H9 (cell line): Measurements from ENCODE around the gene MYL3. TPM values are rescaled to one million over a fixed set of nuclear protein-coding genes. Genes with fewer than 3 reads are reported as not detected.

Experiments
- DNase-seq: peaks from one replicate; pipeline ENCODE4 v3.0.0-alpha.2; 2017
- H2AFZ ChIP-seq: one replicate; pipeline ENCODE4 v1.6.1; 2013; ENCODE audit warnings: mild to moderate bottlenecking, low read length, control low read depth, moderate library complexity
- H2AK5ac ChIP-seq: 2 replicates; pipeline ENCODE4 v1.6.1; 2013; ENCODE audit warnings: low read length, control low read depth, mixed read lengths; ENCODE audit not compliant: insufficient read length
- H2BK120ac ChIP-seq: one replicate; pipeline ENCODE4 v1.6.1; 2013; ENCODE audit warnings: low read depth, mild to moderate bottlenecking, low read length, control low read depth, inconsistent platforms; ENCODE audit not compliant: poor library complexity, severe bottlenecking
- H2BK12ac ChIP-seq: 2 replicates; pipeline ENCODE4 v1.6.1; 2013; ENCODE audit warnings: low read length, control low read depth, mixed read lengths, low read depth; ENCODE audit not compliant: insufficient read length
- H2BK15ac ChIP-seq: 2 replicates; pipeline ENCODE4 v1.6.1; 2013; ENCODE audit warnings: low read depth, low read length, control low read depth
- H2BK20ac ChIP-seq: one replicate; pipeline ENCODE4 v1.6.1; 2013; ENCODE audit warnings: low read depth, mild to moderate bottlenecking, low read length, control low read depth, inconsistent platforms; ENCODE audit not compliant: poor library complexity, severe bottlenecking
- H2BK5ac ChIP-seq: 2 replicates; pipeline ENCODE4 v1.6.1; 2013; ENCODE audit warnings: low read length, control low read depth, mixed read lengths; ENCODE audit not compliant: insufficient read length
- H3K14ac ChIP-seq: 2 replicates; pipeline ENCODE4 v1.6.1; 2013; ENCODE audit warnings: low read length, control low read depth; ENCODE audit not compliant: insufficient read depth
- H3K18ac ChIP-seq: 2 replicates; pipeline ENCODE4 v1.6.1; 2013; ENCODE audit warnings: low read depth, mild to moderate bottlenecking, mixed read lengths, low read length, control low read depth; ENCODE audit not compliant: insufficient read length
- H3K23ac ChIP-seq: 2 replicates; pipeline ENCODE4 v1.6.1; 2013; ENCODE audit warnings: low read length, control low read depth, mixed read lengths, low read depth; ENCODE audit not compliant: insufficient read length
- H3K23me2 ChIP-seq: 2 replicates; pipeline ENCODE4 v1.6.1; 2013; ENCODE audit warnings: low read depth, mild to moderate bottlenecking, mixed read lengths, low read length, control low read depth; ENCODE audit not compliant: insufficient read length, poor library complexity, severe bottlenecking
- H3K27ac ChIP-seq: 2 replicates; pipeline ENCODE4 v1.5.1; 2013; ENCODE audit warnings: low read length, control low read depth, mixed read lengths, low read depth; ENCODE audit not compliant: insufficient read length
- H3K27me3 ChIP-seq: 2 replicates; pipeline ENCODE4 v1.6.1; 2013; ENCODE audit warnings: low read length, control low read depth, inconsistent platforms; ENCODE audit not compliant: insufficient read depth
- H3K4ac ChIP-seq: 2 replicates; pipeline ENCODE4 v1.6.1; 2013; ENCODE audit warnings: low read depth, mild to moderate bottlenecking, control low read depth, inconsistent platforms, low read length, moderate library complexity
- H3K4me1 ChIP-seq: 2 replicates; pipeline ENCODE4 v1.6.1; 2013; ENCODE audit warnings: low read length, control low read depth, inconsistent platforms; ENCODE audit not compliant: insufficient read depth
- H3K4me2 ChIP-seq: 2 replicates; pipeline ENCODE4 v1.6.1; 2013; ENCODE audit warnings: low read length, control low read depth, mixed read lengths; ENCODE audit not compliant: insufficient read length, insufficient read depth
- H3K56ac ChIP-seq: 2 replicates; pipeline ENCODE4 v1.6.1; 2013; ENCODE audit warnings: low read depth, mild to moderate bottlenecking, mixed read lengths, low read length, control low read depth; ENCODE audit not compliant: insufficient read length
- H3K79me1 ChIP-seq: 2 replicates; pipeline ENCODE4 v1.6.1; 2013; ENCODE audit warnings: low read depth, mild to moderate bottlenecking, moderate library complexity, low read length, control low read depth, inconsistent platforms; ENCODE audit not compliant: insufficient read depth, poor library complexity, severe bottlenecking
- H3K79me2 ChIP-seq: 2 replicates; pipeline ENCODE4 v1.6.1; 2013; ENCODE audit warnings: low read length, control low read depth, inconsistent platforms; ENCODE audit not compliant: insufficient read depth
- H3K9ac ChIP-seq: 2 replicates; pipeline ENCODE4 v1.6.1; 2013; ENCODE audit warnings: low read length, control low read depth, mixed read lengths; ENCODE audit not compliant: insufficient read length; ENCODE audit errors: extremely low read depth
- H3K9me3 ChIP-seq: one replicate; pipeline ENCODE4 v1.6.1; 2013; ENCODE audit warnings: low read depth, low read length, inconsistent platforms; ENCODE audit not compliant: control insufficient read depth
- H3T11ph ChIP-seq: one replicate; pipeline ENCODE4 v1.6.1; 2013; ENCODE audit warnings: mild to moderate bottlenecking, low read length, control low read depth, inconsistent platforms
- H4K20me1 ChIP-seq: one replicate; pipeline ENCODE4 v1.6.1; 2013; ENCODE audit not compliant: control insufficient read depth, insufficient read length, insufficient read depth
- H4K5ac ChIP-seq: 2 replicates; pipeline ENCODE4 v1.6.1; 2013; ENCODE audit warnings: low read depth, mild to moderate bottlenecking, mixed read lengths, low read length, control low read depth; ENCODE audit not compliant: insufficient read length
- H4K8ac ChIP-seq: replicated peaks from 2 replicates; pipeline ENCODE4 v1.6.1; 2013; ENCODE audit warnings: low read length, control low read depth, mixed read lengths, low read depth; ENCODE audit not compliant: insufficient read length
- H4K91ac ChIP-seq: 2 replicates; pipeline ENCODE4 v1.6.1; 2013; ENCODE audit warnings: low read depth, mild to moderate bottlenecking, moderate library complexity, mixed read lengths, low read length, control low read depth; ENCODE audit not compliant: insufficient read length
- H3K27ac Mint-ChIP-seq, 3 experiments: 2 replicates in 2 of 3; 3 replicates in 1 of 3; pipeline ENCODE4 v1.8.0; 2020 to 2021; ENCODE audit warnings: mixed read lengths in 3 of 3, mild to moderate bottlenecking in 1 of 3, moderate library complexity in 1 of 3
- H3K27me3 Mint-ChIP-seq: 2 replicates; pipeline ENCODE4 v1.8.0; 2021; ENCODE audit warnings: low read depth, mild to moderate bottlenecking, moderate library complexity, mixed read lengths
- H3K36me3 Mint-ChIP-seq, 3 experiments: 2 replicates in 2 of 3; 3 replicates in 1 of 3; pipeline ENCODE4 v1.8.0; 2020 to 2021; ENCODE audit warnings: low read depth in 3 of 3, mixed read lengths in 3 of 3; ENCODE audit not compliant: insufficient read depth in 1 of 3
- H3K4me1 Mint-ChIP-seq, 2 experiments: 2 replicates each; pipeline ENCODE4 v1.8.0; 2020; ENCODE audit warnings: mixed read lengths in 2 of 2
- H3K4me3 Mint-ChIP-seq, 2 experiments: 2 replicates in 1 of 2; 3 replicates in 1 of 2; pipeline ENCODE4 v1.8.0; 2020 to 2021; ENCODE audit warnings: mild to moderate bottlenecking in 2 of 2, mixed read lengths in 2 of 2, moderate library complexity in 1 of 2
- H3K9me3 Mint-ChIP-seq, 2 experiments: 2 replicates in 1 of 2; 3 replicates in 1 of 2; pipeline ENCODE4 v1.8.0; 2020; ENCODE audit warnings: mild to moderate bottlenecking in 2 of 2, mixed read lengths in 2 of 2, moderate library complexity in 1 of 2
- WGBS: extraction: QIAGEN DNeasy Blood & Tissue Kit; methylation state at CpG from one replicate; pipeline ENCODE4 v1.1.7; 2013; ENCODE audit warnings: missing lambda C conversion rate, low lambda C conversion rate, mixed read lengths; ENCODE audit not compliant: insufficient read length; ENCODE audit errors: extremely low coverage; 5-methylcytosine and 5-hydroxymethylcytosine counted together
- total RNA-seq: library from RNA; stranded (reverse); gene quantifications from 2 replicates; pipeline ENCODE4 v1.2.1, GENCODE V29; 2021
- TF ChIP-seq, protein P1 (sequence below): fragments of 200-600 bp; sonication (generic); conservative IDR thresholded peaks from 3 replicates; pipeline ENCODE4 v1.8.0; 2021; ENCODE audit warnings: antibody characterized with exemption, mild to moderate bottlenecking

Gene MYL3
- total RNA-seq, 1 experiment from 2014 or later: 0.24 TPM

DNA sequence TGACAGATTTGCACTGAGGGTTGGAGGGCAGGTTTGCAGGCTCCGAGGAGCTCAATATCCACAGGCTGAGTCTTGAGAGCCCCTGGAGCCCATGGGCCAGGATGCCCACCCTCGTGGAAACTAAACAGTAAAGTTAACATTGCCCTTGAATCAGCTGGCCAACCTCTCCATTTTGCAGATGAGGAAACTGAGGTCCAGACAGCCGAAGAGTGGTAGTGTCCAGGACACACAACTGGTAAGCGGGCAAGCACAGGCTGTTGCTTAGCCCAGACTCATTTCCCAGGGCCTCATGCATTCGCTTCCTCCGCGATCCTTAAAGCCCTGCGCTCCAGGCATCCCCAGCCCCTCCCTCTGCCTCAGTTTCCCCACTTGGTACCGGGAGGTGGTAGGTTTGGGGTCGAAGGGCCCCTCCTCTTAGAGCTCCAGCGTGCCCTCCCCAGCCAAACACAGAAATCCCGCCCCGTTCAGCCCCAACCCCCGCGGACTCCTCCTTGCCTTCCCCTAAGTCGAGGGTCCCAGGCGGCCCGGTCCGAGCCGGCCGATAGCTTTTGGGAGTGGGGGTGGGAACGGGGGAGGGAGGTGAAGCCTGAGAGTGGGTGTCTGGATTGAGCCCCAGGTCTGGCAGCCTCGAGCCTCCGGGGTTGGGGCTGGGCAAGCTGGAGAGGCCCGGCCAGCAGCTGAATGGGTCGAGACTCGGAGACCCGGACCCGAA lies 17.8 kb upstream of the MYL3 start:
- Histone ChIP-seq H3K56ac (no peak overlapping the region), H4K5ac (no peak overlapping the region), H3K27ac (no peak overlapping the region), H3K14ac (no peak overlapping the region), H4K91ac (no peak overlapping the region), H3K27me3 (peaks cover 59% of the 10 kb centered on the region), H3K4me1 (no peaks in the 10 kb centered on the region), H3K9me3 (no peaks in the 10 kb centered on the region), H3K4me2 (peak overlapping the region; percentile 38), H4K8ac (no peak overlapping the region), H3K4ac (no peak overlapping the region), H3K23ac (no peak overlapping the region), H2BK12ac (no peak overlapping the region), H2AFZ (no peak overlapping the region), H3K79me1 (no peaks in the 10 kb centered on the region), H4K20me1 (no peaks in the 10 kb centered on the region), H3K18ac (no peak overlapping the region), H3T11ph (no peak overlapping the region), H3K23me2 (peaks cover 5% of the 10 kb centered on the region), H3K9ac (no peak overlapping the region), H2AK5ac (no peak overlapping the region), H2BK5ac (no peak overlapping the region), H2BK15ac (no peak overlapping the region), H3K79me2 (no peaks in the 10 kb centered on the region), H2BK120ac (no peak overlapping the region), H2BK20ac (no peak overlapping the region)
- TF ChIP-seq, protein P1, sequence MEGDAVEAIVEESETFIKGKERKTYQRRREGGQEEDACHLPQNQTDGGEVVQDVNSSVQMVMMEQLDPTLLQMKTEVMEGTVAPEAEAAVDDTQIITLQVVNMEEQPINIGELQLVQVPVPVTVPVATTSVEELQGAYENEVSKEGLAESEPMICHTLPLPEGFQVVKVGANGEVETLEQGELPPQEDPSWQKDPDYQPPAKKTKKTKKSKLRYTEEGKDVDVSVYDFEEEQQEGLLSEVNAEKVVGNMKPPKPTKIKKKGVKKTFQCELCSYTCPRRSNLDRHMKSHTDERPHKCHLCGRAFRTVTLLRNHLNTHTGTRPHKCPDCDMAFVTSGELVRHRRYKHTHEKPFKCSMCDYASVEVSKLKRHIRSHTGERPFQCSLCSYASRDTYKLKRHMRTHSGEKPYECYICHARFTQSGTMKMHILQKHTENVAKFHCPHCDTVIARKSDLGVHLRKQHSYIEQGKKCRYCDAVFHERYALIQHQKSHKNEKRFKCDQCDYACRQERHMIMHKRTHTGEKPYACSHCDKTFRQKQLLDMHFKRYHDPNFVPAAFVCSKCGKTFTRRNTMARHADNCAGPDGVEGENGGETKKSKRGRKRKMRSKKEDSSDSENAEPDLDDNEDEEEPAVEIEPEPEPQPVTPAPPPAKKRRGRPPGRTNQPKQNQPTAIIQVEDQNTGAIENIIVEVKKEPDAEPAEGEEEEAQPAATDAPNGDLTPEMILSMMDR: no peak
- H3K4me3 Mint-ChIP-seq: peak overlapping the region; percentile 54 to 82
- H3K36me3 Mint-ChIP-seq: no peaks in the 10 kb centered on the region
- peaks cover 14 to 34% of the 10 kb centered on the region in 2 experiments for H3K4me1 Mint-ChIP-seq
- H3K27me3 Mint-ChIP-seq: peaks cover 94% of the 10 kb centered on the region
- WGBS: no CpG with 5 or more reads among the region's 29 CpGs
- H3K27ac Mint-ChIP-seq: no peak overlapping the region
- no peak for DNase-seq
- H3K9me3 Mint-ChIP-seq: no peaks in the 10 kb centered on the region; a peak in 1 of 5 replicates
